8988T (cell line): ENCODE data around the gene NELL1.
"Not testable (repeated sequence)": the region's sequence is repeated elsewhere in the genome, so short reads cannot be mapped to it uniquely, and the experiment has no call there.

Experiments used
- DNase-seq: peaks from one replicate; pipeline ENCODE4 v3.0.0; 2011

The NELL1 gene

DNA sequence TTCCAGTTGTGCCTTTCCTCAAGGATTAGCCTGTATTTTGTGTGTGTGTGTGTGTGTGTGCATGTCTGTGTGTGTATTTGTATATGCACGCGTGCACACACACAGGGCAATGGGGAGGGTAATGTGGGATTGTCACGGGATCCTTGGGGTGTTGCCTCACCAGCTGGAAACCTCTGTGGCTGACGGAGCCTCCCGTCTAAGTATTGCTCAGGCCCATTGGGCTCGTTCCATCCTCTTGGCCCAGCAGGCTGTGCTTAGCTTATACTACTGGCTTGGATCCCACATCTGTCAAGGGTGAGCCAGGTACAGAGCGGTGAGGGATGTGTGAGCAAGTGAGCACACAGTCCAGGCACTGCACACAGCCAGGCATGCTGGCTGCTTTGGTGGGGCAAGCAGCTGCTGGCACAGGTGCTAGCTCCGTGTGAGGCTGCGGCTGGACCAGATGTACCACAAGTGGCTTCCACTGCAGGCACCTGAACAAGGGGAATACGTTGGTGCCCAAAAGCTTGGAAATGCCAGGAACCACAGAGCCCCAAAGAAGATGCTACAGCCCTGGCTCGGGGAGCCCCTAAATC lies 462.8 kb downstream of the NELL1 start:
- DNase-seq: no peak

DNA sequence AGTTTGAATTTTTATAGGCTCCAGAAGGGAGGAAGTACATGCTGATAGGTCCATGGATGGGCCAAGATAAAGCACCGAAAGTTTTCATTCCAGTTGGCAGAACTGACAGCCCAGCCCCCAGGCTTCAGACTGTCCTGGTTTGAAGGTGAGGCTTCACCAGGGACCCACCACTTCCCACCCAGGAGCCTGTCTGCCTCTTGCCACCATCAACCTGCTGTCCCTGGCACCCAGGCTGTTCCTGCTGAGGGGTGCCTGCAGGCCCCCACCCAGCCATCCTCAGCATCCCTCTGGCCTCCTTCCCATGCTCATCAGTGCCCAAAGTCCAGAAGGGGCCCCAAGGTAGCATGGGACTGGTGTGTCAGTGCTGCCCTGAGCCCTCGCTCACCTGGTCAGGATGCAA lies 463.9 kb downstream of the NELL1 start:
- no peak for DNase-seq

DNA sequence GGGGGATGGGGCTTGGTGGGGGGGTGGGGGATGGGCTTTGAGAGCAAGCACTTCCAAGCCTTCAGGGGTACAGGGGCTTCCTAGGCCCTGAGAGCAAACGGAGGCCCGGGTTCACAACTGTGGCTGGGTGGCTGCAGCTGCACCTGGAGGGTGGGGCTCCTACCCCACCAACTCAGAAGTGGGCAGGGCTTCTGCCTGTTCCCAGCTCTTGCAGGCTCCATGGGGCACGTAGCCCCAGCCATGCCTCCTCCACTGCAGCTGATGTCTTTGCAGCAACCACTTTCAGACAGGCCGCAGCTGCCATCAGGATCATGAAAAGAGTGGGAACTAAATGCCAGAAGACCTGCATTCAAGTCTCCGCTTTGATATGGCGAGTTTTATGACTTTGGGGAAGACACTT lies 464.3 kb downstream of the NELL1 start:
- no peak for DNase-seq

DNA sequence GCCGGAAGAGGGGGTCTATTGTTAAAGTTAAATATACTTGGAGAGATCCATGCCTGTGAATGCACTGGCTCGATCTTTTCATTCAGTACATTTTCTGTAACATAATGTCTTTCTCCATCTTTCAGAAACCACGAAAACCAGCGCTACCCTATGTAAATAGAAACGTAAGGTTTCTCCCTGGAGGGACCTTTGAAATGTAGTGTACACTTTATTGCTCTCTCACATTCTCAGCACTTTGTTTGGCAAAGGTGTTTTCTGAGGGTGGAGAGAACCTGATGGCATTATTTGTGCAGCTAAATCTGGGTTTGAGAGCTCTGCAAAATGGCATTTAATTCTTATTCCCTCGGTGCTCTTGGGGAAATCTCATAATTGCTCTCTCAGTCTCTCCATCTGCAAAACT lies 468.4 kb downstream of the NELL1 start:
- no peak for DNase-seq

DNA sequence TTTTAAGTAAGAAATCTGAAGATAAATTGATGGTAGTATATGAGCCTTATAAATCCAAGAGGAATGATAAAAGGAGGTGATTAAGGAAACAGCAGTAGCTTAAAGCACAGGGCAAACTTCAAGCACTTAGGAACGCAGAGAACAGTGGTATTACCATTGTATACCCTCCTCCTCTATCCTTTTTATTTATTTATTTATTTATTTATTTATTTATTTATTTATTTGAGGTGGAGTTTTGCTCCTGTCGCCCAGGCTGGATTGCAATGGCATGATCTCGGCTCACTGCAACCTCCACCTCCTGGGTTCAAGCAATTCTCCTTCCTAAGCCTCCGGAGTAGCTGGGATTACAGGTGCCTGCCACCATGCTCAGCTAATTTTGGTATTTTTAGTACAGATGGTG lies 472.2 kb downstream of the NELL1 start:
- DNase-seq: not testable (repeated sequence)

DNA sequence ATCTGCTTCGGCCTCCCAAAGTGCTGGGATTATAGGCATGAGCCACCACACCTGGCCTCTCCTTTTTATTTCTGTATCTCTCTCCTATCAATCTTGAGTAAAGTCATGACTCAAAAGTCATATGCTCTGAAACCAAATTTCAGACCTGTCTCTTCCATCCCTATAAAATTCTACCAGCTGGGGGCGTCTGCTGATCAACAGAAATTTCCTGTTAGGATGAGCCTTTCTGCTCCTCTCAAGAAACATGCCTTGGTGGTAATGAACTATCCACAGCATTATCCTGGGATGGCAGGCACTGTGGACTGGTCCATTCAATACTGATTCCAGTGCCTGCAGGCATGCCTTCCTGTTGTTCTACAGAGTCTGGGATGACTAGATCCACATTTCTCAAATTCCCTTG lies 472.6 kb downstream of the NELL1 start:
- DNase-seq: no peak

DNA sequence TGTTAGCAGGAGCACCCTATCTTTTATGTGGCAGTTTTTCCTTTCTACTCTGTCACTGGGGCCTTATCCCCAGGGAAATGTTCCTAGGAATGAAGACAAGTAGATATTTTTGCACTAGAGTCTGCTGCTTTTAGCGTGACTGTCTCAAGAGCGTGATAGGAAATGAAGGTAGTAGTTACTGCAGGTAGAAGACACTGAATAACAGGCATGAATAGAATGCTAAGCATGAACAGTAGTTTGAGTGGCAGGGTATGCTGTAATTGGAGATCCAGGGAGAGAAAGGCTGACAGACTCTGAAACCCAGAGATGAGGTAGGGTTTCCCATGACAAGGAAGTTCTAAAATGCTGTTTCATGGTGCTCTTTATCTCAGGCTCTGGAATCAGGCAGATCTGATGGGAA lies 475.1 kb downstream of the NELL1 start:
- DNase-seq: no peak

DNA sequence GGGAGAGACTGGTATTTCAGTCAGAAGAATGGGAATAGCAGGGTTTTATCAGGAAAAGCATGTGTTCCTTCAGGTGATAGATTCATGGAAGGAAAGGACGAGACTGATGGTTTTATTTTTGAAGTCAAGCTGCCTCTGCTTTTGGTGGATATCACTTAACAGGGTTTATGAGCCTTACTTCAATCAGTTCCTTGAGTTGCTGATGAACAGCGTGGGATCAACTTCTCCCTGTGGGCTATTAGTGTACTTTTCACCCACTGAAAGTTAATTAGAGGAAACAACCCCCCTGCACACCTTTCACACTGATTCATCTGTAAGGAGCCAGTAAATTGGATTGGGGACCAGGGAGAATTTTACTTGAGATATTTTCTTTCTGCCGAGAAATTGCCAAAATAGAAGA lies 479.0 kb downstream of the NELL1 start:
- no peak for DNase-seq

DNA sequence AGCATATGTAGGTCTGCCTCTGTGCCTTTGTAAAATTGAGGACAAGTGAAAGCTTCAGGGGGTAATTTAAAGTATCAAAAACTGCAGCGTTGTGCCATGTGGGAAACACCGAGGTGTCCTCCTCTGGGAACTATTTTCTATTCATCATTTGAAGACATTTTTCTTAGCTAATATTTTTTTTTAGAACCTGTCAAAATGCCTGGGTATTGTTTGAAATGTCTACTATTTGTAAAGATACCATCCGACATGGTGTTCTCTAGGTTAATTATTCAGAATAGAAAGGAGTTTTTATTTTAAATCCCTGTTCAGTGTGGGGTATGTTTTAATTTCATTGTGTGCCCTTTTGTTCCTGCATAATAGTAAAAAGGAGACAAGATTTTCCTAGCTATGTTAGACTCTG lies 490.8 kb downstream of the NELL1 start:
- no peak for DNase-seq

DNA sequence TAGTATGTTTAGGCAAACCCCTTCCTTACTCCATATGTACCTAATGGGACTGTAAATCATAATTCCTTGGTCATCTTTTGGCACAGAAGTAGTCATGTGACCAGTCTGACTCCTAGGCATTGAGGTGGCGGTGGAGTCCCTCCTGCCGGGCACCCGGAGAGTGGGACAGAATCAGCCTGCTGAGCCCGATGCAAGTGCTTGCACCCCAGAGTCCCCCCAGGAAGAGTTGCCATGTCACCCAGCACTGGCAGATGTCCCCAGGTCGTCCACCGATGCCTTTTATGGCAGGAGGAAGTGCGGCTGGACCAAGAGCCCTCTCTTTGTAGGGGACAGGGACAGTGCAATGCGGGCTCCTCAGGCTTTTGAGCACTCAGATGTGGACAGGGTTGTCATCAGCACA lies 500.3 kb downstream of the NELL1 start:
- DNase-seq: no peak

DNA sequence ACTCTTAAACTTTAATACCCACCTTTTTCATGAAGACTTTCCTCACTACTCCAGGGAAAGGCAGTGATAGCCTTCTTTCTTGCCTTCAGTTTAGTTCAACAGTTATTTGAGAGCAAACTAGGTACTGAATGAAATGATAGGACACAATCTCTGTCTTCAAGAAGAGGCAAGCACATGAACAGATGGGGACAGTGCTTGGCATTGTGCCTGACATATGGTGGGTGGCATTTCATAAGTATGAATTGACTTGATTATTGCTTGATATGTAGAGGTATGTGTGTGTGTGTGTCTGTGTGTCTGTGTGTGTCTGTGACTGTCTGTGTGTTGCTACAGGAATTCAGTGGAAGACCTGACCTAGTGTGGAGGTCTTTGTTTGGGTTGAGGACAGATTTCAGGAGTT lies 504.1 kb downstream of the NELL1 start:
- DNase-seq: no peak

DNA sequence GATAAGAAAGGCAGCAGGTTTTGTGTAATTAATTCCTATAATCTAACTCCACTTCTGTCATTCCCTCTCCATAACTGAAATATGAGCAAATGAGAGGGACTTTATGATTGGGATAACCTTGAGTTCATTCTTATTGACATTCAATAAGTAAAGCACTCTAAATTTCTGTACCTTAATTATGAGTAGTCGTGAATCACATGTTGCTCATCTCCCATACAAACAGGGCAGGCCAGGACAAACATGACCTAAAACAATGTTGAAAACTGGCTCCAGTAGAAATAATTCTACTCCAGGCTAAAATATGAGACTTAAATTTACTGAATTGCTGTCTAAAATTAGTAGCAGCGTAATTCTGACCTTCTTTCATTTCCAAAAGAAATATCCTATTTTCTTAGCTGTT lies 505.4 kb downstream of the NELL1 start:
- DNase-seq: no peak

DNA sequence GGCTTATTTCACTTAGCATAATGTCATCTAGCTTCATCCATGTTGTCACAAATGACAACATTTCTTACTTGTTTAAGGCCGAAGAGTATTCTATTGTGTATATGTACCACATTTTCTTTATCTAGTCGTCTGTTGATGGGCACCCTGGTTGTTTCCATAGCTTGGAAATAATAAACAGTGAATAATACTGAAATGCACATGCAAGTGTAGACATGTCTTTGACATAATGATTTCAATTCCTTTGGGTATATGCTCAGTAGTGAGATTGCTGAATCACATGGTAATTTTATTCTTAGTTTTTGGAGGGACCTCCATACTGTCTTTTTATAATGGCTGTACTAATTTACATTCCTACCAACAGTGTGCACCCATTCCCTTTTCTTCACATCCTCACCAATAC lies 508.0 kb downstream of the NELL1 start:
- no peak for DNase-seq

DNA sequence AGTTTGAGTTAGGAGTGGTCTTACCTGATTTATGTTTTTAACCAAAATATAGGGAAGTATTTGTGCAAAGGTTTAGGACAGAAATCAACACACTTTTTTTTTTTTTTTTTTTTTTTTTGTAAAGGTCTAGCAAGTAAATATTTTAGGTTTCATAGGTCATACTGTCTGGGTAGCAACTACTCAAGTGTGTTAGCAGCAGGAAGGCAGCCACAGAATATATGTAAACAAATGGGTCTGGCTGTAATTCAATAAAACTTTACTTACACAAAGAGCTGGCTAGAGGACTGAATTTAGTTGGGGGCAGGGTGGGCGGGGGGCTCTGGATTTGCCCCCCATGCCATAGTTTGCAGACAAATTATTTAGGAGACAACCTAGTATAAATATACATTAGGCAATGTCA lies 510.4 kb downstream of the NELL1 start:
- no peak for DNase-seq

DNA sequence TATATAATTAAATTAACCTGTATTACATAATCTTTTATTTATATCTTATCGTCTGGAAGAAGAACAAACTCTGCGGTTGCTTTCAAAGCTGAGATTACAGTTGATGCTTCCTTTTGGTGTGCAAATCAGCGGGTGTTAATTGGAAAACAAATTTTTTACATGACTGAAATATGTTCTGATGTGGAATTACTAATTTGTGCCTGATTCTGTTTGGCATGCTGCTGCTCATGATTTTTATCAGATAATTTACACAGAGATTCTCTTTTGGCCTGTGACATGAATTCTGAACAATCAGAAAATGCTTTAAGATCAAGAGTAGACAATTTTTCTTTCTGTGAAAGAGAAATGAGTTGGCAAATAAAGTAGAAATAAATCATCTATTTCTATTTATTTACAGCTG lies 510.8 kb downstream of the NELL1 start:
- no peak for DNase-seq

DNA sequence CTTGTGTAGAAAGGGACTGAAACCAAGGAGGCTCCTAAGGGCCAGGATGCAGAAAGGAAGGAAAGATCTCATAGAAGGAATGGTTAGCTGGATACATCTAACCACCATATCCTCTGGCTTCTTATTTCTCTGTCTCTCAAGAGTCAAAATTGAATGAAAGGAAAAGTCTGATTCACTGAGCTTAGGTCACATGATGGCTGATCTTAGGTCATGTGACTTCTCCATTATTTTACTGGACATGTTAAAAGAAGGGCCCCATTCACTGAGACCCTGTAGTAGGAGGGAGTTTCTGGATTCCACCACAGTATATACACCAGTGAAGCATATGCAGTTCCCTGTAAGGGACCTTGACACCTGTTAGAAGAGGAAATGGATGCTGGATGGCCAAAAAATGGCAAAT lies 516.6 kb downstream of the NELL1 start:
- DNase-seq: no peak

DNA sequence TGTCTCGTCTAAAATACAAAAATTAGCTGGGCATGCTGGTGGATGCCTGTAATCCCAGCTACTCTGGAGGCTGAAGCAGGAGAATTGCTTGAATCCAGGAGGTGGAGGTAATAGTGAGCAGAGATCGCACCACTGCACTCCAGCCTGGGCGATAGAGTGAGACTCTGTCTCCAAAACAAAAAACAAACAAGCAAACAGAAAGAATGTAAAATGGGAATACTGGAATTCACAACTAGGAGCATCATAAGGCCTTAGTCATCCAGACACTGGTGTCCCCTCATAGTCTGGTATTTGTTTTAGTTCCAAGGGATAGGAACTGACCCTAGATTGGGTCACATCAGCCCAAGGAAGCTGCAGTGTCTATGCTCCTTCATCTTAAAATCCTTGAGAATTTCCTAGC lies 520.8 kb downstream of the NELL1 start:
- DNase-seq: no peak

DNA sequence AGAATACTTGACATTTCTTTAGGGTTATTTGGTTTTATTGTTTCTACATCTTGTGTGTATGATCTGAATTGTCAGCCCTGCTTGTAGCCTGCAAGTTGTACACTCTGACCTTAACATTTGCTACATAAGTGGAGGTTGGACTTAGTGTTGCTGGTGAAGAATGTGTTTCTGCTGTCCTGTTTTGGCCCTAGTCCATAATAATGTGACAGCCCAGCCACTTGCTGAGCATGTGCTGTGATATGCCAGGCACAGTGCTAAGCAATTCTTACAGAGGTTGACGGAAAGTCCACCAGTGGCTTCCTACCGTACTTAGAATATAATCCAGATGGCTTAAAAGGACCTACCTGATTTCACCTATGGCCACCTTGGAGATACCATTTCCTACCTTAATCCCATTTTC lies 526.6 kb downstream of the NELL1 start:
- DNase-seq: no peak

DNA sequence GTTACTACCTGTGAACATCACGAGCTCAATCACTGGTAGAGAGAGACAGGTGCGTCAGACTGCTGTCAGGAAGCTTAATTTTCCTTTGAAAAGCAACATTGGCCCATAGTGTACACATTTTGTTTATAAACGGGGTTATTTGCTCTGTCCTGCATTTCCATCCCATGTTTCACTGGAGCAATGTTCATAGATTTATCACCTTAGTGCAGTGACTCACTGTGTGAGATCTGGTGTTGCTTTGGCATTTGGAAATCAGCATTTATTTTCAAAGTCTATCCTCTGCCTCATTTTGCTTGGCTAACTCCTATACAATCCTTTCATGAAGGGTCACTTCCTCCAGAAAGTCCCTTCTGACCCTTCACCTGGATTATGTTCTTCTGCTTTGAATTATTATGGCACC lies 529.1 kb downstream of the NELL1 start:
- DNase-seq: no peak

DNA sequence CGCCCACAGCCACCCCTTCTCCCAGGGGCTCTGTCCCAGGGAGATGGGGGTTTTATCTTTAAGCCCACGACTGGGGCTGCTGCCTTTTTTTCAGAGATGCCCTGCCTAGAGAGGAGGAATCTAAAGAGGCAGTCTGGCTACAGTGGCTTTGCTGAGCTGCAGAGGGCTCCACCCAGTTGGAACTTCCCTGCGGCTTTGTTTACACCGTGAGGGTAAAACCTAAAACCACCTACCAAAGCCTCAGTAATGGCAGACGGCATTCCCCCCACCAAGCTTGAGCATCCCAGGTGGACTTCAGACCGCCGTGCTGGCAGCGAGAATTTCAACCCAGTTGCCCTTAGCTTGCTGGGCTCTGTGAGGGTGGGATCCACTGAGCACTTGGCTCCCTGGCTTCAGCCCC lies 535.8 kb downstream of the NELL1 start:
- no peak for DNase-seq

DNA sequence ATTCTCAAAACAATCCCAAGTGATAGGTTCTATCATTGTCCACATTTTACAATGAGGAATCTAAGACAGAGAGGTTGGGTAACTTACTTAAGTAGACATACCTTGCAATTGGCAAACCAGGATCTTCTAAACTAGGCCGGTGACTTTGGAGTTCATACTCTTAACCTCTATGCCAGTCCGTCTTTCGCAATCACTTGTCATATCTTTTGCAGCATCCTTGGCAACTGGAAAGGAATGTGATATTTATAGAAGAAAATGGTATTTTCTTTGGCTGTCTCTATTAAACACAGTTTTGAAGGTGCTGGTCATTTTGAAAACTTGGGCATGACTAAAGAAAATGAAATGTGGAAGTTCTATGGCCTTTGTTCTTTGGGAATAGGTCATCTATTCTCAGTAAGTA lies 556.5 kb downstream of the NELL1 start:
- DNase-seq: no peak

DNA sequence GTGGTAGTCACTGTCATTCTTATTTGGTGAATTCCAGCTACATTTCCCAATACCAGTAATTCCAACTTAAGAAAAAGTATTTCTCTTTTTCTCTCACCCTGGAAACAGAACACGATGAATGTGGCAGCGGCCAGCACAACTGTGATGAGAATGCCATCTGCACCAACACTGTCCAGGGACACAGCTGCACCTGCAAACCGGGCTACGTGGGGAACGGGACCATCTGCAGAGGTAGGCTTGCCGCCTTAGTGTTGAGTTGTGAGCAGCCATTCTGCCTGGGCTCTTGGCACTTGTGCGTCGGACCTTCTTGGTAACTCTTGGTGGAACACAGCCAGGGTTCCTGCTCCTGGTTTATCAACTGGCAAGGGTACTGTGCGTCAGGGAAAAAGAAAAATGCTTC lies 559.8 kb downstream of the NELL1 start:
- DNase-seq: no peak

DNA sequence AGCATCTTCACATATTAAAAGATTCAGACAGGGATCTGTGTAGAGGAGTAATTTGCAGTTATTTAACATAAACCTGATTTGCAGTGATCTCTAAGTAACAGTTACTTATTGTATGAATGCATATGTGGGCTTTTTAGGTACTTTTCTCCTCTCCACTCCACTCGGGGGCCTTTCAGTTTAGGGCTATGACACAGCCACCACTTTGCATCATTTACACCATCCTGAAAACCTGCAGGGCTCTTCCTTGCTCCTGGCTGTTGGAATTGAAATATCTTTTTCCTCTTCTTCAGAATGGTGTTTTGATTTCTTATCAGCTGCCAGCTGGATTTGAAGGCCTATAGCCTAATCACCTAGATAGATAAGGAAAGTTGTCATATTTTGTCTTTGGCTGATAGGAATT lies 580.8 kb downstream of the NELL1 start:
- DNase-seq: no peak

DNA sequence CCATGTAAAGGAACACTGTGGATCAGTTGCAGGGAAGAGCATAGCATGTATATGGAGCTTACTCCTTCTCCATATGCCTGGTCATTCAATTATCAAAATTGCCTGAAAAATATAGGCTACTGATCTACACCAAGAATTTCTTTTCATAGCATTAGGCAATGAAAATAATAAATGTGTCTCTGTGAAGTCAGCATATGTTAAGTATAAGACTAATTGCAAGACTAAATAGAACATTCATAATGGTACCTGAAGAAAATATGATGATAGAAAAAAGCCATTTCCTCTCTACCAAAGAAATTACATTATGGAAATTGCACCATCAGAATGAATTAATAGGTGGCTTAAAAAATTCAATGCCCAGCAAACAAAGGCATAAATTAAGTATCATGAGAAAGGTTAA lies 584.7 kb downstream of the NELL1 start:
- no peak for DNase-seq

DNA sequence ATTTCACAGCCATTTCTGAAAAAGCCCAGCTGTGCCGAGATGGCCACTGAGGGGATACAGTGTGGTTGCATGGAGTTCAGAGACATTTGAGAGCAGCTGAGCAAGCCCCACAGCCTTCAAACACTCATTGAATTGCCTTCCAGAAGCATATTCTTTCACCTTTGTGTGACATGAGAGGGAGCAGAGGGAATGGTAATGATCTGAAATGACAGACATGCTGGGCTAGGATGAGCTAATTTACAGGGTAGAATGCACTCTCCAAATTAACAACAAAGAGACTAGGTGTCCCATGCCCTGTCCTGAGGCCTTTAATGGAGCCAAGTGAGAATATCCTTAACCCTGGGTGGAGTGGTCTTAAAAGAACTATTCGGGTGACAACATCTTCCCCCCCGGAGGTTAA lies 585.4 kb downstream of the NELL1 start:
- no peak for DNase-seq

DNA sequence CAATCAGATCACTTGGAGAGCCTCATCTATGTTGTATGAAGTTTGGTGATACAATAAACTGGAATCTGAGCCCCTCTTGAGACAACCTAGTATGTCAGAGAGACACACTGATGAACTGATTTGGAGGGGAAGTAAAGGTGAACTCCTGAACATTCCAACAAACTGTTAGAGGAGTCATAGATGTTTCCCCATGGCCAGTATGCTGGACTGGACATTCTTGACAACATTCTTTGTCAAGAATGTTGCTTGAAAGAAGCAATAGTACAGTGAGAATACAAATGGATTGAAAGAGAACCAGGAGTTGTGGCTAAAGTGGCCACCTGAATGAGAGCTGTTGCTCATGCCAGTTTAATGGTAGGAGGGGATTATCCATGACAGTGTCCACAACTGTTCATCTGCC lies 588.1 kb downstream of the NELL1 start:
- no peak for DNase-seq
